ENCODE data around the gene AGAP1.

AGAP1 gene

GRCh38 chr2:235453605-235454151 lies 40.2 kb upstream of the AGAP1 start:
- DNase-seq (ENCODE audit: low read depth), result no peak
- H3K4me3 ChIP-seq (ENCODE audit: low read depth, low read length), result no peak overlapping the region
- no peak for TF ChIP-seq CTCF (conservative IDR thresholded peaks at IDR 0.05; ENCODE audit: low read depth, low read length)

- TF ChIP-seq CTCF (conservative IDR thresholded peaks at IDR 0.05; ENCODE audit: low read depth, low read length), result no peak
- DNase-seq (ENCODE audit: low read depth), result peak; percentile 66
Measured at GRCh38 chr2:235458839-235459273, 35.0 kb upstream of the AGAP1 start.

GRCh38 chr2:235460548-235461047 lies 33.2 kb upstream of the AGAP1 start:
- DNase-seq (ENCODE audit: low read depth), result no peak
- no peak for TF ChIP-seq CTCF (conservative IDR thresholded peaks at IDR 0.05; ENCODE audit: low read depth, low read length)
- no peak overlapping the region for H3K4me3 ChIP-seq (ENCODE audit: low read depth, low read length)

More at GRCh38 chr2:235458839-235459273, 35.0 kb upstream of the AGAP1 start:
- H3K4me3 ChIP-seq (ENCODE audit: low read depth, low read length), result no peak overlapping the region

DNA sequence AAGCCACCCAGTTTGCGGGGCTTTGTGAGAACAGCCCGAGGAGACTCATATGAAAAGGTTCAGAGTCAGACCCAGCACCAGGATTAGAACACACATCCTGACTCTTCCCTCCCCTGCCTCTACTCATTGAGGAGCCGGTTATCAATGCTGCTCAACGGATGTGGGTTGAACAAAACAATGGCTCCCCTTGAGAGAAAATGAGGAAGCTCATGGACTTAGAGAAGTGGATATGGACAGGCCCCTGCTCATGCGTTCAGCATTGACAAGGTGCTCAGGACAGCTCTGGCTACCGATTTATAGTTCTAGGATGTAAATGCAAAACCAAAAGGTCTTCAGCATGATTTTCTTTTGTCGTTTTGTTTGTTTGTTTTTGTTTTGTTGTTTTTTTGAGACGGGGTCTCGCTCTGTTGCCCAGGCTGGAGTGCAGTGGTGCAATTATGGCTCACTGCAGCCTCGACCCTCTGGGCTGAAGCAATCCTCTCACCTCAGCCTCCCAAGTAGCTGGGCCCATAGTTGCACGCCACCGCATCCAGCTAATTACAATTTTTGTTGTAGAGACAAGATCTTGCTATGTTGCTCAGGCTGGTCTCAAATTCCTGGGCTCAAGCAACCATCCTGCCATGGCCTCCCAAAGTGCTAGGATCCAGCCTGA lies 32.0 kb upstream of the AGAP1 start:
- TF ChIP-seq CTCF (conservative IDR thresholded peaks at IDR 0.05; ENCODE audit: low read depth, low read length), result no peak
- no peak overlapping the region for H3K4me3 ChIP-seq (ENCODE audit: low read depth, low read length)
- DNase-seq (ENCODE audit: low read depth), result no peak

- no peak for TF ChIP-seq CTCF (conservative IDR thresholded peaks at IDR 0.05; ENCODE audit: low read depth, low read length)
- DNase-seq (ENCODE audit: low read depth), result no peak
- H3K4me3 ChIP-seq (ENCODE audit: low read depth, low read length), result no peak overlapping the region
Measured at GRCh38 chr2:235462415-235462790, 31.4 kb upstream of the AGAP1 start.

- TF ChIP-seq CTCF (conservative IDR thresholded peaks at IDR 0.05; ENCODE audit: low read depth, low read length), result no peak
- H3K4me3 ChIP-seq (ENCODE audit: low read depth, low read length), result no peak overlapping the region
- DNase-seq (ENCODE audit: low read depth), result no peak
Measured at GRCh38 chr2:235463893-235464292, 29.9 kb upstream of the AGAP1 start.

DNA sequence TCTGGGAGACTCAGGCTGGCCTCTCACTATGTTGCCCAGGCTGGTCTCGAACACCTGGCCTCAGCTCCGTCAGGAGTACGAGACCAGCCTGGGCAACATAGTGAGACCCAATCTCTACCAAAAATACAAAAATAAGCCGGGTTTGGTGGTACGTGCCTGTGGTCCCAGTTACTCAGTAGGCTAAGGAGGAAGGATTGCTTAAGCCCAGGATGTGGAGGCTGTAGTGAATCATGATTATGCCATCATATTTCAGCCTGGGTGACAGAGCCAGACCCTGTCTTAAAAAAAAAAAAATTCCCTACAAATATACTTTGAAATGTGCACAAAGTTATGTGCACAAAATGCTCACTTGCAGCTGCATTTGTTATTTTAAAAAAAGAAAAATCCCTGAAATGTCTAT lies 26.3 kb upstream of the AGAP1 start:
- DNase-seq (ENCODE audit: low read depth), result peak; percentile 51
- TF ChIP-seq CTCF (conservative IDR thresholded peaks at IDR 0.05; ENCODE audit: low read depth, low read length), result no peak
- H3K4me3 ChIP-seq (ENCODE audit: low read depth, low read length), result no peak overlapping the region
